ENCODE measurements around the gene TMA7.

DNA sequence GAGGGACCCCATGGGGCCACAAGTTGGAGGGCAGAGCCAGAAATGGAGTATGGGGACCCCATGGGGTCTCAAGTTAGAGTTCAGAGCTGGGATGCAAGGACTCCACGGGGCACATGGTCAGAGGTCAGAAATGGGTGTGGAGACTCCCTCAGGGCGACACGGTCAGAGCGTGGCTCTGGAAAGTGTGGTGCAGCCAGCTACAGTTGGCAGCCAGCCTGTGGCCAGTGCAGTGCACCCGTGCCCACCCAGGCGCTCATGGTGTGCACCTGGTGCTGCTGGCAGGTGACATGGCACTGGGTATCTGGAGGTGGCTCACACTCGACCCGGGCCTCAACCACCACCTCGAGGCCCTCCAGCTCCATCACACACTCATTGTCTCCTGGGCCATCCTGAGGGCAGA lies 21.4 kb upstream of the TMA7 start:
- TF ChIP-seq POLR2AphosphoS5 (IDR thresholded peaks at IDR 0.05) (no peak), EZH2 (IDR thresholded peaks at IDR 0.05; ENCODE audit: borderline replicate concordance, insufficient read depth, low read length, poor library complexity, severe bottlenecking) (no peak)
- TF ChIP-seq, protein P1, sequence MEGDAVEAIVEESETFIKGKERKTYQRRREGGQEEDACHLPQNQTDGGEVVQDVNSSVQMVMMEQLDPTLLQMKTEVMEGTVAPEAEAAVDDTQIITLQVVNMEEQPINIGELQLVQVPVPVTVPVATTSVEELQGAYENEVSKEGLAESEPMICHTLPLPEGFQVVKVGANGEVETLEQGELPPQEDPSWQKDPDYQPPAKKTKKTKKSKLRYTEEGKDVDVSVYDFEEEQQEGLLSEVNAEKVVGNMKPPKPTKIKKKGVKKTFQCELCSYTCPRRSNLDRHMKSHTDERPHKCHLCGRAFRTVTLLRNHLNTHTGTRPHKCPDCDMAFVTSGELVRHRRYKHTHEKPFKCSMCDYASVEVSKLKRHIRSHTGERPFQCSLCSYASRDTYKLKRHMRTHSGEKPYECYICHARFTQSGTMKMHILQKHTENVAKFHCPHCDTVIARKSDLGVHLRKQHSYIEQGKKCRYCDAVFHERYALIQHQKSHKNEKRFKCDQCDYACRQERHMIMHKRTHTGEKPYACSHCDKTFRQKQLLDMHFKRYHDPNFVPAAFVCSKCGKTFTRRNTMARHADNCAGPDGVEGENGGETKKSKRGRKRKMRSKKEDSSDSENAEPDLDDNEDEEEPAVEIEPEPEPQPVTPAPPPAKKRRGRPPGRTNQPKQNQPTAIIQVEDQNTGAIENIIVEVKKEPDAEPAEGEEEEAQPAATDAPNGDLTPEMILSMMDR (IDR thresholded peaks at IDR 0.05; ENCODE audit: poor library complexity, severe bottlenecking) = no peak

Data from neural cell (in vitro differentiated cells).